ENCODE results near the gene SGMS1.

DNA sequence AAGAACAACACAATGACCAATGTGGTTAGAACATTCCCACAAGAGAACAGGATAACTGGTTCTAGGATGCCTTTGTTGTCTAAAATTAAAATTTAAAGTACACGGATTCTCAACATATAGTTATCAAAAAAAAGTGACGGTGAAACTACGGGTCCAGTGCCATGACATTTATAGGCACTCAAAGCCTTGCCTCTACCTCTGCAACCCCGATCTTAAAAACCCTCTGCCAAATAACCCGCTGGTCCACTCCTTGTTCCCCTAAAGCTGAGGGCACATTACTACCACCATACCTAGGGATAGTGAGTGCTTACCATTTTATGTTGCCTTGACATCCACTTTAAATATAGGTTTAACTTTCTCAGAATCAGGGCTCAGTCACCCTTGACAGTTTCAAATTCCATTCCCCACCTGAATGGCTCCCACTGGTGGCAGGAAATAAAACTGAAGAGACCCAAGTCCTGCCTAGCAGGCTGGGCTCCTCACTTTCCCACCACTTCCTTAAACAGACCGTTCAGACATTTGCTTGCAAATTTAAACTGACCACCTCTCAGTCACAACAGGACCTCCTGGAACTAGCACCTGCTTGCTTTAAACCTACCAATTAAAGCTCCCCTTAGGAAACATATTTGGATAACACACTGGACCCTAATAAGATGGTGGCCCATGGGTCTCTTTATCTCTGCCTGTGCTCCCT, 202.6 kb downstream of the SGMS1 start:
- TF ChIP-seq, protein P1, sequence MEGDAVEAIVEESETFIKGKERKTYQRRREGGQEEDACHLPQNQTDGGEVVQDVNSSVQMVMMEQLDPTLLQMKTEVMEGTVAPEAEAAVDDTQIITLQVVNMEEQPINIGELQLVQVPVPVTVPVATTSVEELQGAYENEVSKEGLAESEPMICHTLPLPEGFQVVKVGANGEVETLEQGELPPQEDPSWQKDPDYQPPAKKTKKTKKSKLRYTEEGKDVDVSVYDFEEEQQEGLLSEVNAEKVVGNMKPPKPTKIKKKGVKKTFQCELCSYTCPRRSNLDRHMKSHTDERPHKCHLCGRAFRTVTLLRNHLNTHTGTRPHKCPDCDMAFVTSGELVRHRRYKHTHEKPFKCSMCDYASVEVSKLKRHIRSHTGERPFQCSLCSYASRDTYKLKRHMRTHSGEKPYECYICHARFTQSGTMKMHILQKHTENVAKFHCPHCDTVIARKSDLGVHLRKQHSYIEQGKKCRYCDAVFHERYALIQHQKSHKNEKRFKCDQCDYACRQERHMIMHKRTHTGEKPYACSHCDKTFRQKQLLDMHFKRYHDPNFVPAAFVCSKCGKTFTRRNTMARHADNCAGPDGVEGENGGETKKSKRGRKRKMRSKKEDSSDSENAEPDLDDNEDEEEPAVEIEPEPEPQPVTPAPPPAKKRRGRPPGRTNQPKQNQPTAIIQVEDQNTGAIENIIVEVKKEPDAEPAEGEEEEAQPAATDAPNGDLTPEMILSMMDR (IDR thresholded peaks at IDR 0.05) = peak; percentile 71
- no peak for TF ChIP-seq EZH2 (IDR thresholded peaks at IDR 0.05; ENCODE audit: borderline replicate concordance, insufficient read depth, low read depth, low read length, poor library complexity, severe bottlenecking)
